NCI-H1436 (cell line): ENCODE measurements around the gene IFITM10.

Experiments used
- DNase-seq: peaks from one replicate; lab custom pipeline; 2025; lab: John Stamatoyannopoulos, UW

The IFITM10 gene

DNA sequence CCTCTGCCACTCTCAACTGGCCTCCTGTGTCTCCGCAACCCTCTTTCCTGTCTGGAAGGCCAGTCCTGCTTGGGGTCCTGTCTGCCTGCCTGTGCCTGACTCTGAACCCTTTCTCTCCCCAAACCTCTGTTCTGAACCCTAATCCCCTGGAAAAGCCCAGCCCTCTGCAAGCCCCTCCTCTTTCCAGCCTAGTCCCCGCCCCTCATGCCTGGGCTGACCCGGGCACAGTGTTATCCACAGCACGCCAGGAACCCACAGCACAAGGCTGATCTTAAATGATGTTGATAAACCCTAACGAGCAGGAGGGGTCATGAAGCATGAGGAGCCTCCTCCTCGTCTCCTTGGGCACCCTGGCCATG lies at the start of gene IFITM10:
TSS of gene IFITM10 (minus strand) at position 115 of the 359 bp plus-strand sequence. CDS start 153 bp downstream, outside the sequence.
- no peak for DNase-seq

DNA sequence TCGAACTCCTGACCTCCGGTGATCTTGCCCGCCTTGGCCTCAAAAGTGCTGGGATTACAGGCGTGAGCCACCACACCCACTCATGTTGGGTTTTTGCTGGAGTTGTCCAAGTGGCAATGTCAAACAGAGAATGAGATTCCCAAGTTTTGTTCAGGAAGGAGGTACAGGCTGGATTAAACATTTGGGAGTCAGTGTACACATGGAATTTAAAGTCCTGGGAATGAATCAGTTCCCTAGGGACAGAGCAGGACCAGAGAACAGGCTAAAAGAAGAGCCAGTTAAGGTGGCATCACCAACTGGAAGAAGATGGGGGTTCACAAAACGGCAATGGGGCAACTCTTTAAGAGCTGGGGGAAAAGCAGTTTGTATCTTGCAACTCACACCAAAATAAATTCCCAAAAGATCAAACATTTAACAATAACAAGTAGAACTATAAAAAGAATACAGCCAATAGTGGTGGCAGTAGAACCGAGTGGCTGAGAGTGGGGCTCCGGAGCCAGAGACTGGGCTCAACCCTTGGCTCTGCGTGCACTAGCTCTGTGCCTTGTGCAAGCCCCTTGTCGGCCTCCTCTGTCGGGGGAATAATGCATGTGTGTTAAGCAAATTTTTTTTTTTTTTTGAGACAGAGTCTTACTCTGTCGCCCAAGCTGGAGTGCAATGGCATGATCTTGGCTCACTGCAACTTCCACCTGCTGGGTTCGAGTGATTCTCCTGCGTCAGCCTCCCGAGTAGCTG lies 47.2 kb upstream of the IFITM10 start:
- DNase-seq, result no peak

DNA sequence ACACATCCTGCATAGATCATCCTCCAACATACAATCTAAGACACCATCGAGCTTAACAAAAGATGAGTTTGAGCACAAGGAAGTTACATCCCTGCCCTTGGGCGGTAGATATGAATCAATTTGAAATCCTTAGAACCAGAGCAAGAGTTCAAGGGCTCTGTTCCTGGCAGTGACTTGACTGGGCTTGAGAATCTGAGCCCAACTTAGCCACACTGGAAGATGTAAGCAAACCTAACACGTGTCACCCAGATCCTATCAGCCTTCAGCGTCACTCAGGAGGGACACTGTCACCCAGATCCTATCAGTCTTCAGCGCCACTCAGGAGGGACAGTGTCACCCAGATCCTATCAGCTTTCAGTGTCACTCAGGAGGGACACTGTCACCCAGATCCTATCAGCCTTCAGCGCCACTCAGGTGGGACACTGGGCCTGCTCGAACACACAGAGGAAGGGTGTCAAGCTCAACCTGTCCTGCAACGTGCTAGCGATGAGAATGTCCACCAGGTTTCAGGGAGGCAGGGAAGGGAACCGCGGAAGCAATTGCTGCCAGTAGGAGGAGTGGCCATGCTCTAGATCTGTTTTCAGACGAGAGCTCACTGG lies 46.1 kb upstream of the IFITM10 start:
- DNase-seq, result no peak

DNA sequence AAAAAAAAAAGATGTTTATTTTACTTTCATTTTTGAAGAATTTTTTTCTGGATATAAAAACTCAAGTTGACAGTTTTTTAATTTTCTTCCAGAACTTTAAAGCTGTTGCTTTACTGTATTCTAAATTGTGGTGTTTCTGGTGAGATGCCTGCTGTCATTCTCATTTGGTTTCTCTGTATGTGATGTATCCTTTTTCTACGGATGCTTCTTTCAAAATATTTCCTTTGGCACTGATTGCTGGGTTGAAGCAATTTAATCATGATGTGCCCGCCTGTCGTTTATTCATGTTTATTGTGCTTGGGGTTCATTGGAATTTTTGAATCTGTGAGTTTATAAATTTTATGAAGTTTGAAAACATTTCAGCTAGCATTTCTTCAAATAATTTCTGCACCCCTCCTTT lies 42.7 kb upstream of the IFITM10 start:
- DNase-seq, result no peak

DNA sequence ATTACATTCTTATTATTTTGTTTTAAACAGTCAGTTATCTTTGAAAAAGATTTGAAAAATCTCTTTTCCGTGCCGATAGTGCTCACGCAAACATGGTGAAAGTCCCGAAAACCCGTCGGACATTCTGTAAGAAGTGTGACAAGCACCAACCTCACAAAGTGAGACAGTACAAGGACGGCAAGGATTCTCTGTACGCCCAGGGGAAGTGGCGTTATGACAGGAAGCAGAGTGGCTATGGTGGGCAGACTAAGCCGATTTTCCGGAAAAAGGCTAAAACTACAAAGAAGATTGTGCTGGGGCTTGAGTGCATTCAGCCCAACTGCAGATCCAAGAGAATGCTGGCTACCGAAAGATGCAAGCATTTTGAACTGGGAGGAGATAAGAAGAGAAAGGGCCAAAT lies 42.1 kb upstream of the IFITM10 start:
- DNase-seq, result no peak

DNA sequence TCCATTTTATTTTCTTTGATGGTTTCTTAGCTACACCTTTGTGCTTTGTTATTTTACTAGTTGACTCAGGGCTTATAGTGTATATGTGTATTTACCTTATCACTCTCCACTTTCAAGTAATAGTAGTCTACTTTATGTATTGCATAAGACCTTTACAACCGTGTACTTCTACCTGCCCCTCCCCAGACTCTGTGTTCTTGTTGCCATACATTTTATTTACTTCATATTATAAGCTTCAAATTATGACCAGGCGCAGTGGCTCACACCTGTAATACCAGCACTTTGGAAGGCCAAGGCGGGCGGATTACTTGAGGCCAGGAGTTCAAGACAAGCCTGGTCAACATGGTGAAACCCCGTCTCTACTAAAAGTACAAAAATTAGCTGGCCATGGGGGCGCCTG lies 41.5 kb upstream of the IFITM10 start:
- no peak for DNase-seq

DNA sequence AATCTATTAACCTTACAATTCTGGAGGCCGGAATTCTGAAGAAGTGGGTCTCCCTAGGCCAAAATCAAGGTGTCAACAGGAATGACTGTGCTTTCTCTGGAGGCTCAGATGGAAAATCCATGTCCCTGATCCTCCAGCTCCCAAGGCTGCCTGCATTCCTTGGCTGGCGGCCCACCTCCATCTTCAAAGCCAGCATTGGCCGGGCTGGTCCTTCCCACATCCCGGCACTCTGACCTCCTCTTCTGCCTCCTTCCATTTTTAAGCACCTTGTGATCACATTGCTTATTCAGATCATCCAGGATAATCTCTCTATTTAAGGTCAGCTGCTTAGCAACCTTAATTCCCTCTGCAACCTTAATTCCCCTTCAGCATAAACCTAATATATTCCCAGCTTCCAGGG lies 36.1 kb upstream of the IFITM10 start:
- DNase-seq, result no peak

DNA sequence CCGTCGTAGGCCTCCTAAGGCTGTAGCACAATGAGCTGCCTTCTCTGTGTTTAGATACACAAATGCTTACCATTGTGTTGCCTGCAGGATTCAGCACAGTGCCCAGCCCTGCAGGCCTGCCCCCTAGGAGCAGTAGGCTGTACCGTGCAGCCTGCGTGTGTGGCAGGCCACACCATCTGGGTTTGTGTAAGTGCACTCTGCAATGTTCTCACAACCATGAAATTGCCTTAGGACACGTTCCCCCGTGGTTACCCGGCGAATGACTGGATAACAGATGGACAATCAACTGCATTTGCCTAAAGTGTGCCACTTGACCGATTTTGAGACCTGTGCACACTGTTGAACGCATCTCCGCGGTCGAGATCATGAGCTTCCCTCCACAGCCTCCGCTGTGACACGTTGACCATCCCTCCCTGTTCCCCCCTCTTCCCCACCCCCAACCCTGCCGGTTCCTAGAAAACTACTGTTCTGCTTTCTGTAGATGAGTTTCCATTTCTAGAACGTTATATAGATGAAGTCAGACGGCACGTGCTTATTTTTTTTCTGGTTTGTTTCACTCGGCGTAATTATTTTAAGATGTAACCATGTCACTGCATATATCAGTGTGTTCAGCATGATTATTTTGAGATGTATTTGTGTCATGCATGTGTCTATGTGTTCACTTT lies 35.5 kb upstream of the IFITM10 start:
- DNase-seq, result no peak

DNA sequence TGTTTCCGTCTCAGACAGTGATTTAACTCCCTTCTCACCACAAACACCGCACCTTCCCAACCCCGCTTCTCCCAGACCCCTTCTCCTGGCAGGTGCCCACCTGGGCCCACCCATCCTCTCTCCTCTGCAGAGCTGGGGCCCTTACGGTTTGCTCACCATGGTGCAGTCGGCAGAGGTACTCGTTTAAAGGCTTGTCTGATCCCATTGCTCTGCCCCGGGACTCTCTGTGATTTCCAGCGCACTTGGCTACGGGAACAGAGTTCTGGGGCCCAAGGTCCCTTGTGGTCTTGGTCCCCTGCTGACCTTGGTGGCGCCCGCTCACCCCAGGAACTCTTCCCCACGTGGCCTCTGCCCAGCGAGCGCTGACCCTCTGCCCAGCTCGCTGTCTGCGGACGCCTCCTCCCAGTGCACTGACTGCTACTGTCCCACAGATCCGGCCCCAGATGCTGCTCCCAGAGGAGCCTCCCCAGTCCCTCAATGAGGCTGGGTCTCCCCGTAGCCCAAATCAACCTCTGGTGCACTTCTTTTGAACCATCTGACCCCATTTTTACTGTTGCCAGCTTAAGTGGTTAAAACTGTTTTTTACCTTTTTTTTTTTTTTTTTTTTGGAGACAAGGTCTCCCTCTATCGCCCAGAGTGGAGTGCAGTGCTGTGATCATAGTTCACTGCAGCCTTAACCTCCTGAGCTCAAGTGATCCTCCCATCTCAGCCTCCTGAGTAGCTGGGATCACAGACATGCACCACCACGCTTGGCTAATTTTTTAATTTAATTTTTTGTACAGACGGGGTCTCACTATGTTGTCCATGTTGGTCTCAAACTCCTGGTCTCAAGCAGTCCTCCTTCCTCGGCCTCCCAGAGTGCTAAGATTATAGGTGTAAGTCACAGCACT lies 34.6 kb upstream of the IFITM10 start:
- no peak for DNase-seq

DNA sequence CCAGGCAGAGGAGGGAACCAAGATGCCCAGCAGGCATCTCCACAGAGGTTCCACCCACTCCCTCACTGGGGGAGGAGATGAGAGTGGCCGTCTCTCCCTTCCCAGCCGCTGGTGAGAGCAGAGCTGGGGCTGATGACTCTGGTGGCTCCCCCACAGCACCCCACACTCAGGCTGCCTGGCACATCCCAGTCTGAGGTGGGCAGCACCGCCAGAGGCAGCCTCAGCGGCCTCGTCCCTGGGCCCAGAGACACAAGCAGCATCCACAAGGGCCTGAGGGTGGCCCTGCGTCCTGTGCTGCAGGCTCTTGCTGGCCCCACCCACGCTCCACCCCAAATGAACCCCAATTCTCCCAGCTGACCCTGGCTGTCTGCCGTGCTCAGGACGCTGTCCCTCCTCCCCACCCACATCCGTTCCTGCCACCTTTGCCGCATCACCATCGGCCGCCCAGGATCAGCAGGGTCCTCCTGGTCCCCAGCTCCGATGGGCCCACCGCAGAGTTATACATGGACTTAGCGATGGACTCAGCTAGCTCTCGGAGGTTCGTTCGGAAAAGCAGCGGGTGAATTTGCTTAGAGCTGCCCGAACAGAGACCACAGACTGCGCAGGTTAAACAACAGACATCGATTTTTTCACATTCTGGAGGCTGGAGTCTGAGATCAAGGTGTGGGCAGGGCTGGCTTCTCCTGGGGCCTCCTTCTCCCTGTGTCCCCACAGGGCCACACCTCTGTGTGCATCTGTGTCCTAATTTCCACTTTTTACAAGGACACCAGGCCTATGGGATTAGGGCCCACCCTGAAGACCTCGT lies 33.5 kb upstream of the IFITM10 start:
- DNase-seq, result no peak

DNA sequence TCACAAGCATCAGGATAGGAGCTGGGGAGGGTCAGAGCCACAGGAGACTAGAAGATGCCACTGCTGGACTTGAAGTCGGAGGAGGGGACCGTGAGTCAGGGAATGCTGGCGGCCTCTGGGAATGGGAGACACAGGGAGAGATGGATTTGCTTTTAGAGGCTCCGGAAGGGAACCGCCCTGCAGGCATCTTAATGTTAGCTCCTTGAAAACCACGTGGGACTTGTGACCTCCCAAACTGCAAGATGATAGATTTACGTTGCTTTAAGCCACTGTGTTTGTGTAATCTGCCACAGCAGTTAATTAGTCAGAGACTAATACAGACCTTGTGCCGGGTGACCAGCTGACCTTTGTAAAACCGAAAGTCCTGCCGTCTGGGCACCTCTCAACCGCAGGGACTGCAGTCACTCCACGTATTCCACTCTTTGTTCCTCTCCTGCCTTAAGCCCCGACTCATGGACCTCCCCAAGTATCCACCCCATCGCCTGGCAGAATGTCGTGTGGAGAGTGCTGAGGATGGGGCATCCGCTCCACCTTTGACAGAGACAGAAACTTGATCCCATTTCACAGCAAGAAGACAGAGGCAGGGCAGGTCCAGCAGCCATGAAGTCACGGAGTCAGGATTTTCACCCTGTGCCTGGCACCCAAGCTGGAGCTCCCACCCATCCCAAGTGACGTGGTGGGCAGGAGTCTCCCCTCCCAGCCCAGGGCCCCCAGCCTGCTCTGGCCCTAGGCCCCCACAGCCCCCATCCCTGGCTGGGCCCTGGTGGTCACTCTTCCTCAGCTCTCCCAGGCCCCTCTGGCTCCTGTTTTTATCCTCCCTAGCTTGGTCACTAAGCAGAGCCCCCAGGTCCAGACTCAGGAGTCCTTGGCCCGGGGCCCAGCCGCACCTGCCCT lies 32.7 kb upstream of the IFITM10 start:
- DNase-seq, result no peak

DNA sequence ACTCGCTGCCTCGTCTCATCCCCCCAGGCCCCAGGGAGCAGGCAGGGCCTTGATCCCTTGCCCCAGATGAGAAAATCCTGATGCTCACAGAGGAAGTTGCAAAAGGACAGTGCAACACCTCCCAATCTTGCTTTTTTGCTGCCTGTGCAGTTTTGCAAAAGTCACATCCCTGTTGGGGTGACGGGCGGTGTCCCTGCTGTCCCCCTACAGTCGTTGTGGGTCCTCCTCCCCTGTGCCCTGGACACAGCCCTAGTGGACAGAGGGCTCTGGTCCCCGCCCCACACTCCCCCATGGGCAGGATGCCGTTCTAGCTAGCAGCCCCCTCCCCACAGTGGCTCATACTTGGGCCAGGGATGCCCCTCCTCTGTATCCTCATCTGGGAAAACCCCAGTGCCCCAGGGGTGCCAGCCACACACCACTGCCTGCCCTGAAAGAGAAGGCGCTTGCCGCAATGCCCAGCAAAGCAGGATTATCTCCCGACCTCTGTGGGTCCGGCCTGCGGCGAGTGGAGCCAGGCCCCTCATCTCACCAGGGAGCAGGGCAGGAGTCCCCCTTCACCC lies 31.7 kb upstream of the IFITM10 start:
- no peak for DNase-seq

DNA sequence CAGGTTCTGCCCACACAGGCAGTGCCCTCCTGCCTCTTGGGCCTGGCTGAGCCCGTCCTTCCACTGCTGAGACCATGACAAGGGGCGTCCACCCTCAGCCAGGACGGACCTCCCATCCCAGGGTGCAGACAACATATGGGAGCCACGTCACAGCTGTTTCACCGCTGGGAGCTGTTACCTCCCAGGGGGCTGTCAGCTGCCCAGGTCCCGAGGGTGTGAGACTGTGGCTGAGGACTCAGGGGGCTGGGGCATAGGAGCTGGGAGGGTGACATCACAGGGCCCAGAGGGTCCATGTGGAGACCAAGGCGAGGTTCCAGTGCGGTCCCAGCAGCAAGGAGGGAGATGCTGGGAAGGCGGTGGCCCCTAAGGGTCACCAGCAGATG lies 31.2 kb upstream of the IFITM10 start:
- DNase-seq, result no peak

DNA sequence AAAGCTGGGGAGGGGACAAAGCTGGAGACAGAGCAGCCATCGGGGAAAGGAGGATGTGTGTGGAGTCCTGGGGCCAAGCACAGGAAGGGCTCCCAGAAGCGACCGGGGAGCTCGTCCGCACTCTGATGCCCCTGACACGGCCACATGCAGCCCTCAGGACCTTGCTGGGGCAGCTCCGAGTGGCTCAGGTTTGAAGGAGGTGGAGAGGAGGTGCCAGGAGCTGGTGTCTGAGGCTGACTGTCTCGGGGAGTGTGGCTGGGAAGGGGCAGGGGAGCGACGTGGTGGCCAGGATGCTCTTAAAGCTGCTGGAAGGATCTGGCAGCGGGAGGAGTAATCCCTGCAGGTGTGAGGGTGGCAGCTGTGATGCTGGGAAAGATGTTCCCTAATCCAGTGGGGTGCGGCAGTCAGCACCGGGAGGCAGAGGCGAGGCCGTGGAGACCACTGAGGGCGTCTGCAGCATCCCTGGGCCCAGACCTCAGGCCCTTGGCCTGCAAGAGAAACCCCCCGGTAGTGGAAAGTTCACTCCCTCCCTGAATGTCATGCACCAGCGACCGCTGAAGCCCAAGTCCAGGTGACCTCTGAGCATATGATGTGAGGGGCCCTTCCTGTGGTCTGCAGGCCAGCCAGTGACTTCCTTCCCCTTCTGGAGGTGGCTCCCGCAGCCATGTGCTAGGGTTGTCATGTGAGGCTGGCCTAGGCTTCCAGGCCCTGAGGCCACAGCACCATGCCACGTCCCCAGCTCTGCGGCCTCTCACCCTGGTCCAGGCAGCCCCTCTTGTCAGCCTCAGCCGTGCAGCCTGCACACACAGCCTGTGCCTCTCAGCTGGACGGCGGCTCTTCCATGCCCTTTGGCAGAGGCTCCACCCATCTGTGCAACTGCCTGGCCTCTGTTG lies 30.6 kb upstream of the IFITM10 start:
- DNase-seq, result no peak

DNA sequence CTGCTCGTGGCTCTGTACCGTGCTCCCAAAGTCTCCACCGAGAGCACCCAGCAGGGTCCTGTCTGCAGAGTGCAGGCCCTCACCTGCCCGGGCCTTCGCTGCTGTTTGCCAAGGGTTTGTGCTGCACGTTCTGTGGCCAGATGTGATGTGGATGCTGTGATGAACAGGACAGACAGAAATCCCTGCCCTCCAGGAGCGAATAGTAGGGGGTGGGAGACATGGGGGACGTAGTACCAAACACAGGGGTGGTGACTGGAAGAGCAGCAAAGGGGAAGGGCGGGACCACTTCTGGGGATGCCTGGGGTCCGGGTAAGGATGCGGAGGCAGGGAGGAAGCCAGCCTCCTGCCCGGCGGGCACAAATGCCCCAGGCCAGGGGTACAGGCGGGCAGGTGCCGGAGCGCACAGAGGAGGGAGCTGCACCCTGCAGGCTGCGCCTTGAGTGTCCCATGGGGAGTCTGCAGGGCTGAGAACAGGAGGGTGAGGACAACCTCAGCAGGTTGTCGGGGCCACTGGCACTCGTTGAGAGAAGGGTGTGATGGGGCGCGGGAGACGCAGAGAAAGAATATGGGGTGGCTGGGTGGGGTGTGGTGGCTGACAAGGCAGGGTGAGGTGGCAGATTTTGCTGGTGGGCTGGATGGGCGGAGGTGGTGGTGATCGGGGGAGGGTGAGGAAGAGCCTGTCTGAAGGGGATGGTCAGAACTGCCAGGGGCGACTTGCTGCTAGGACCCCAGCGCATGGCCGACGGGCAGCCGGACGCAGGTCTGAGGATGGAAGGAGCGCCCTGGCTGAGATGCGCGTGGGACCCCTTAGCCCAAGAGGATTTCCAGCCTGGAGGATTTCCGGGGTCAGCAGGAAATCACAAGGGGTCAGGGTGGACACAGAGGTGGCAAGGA lies 29.7 kb upstream of the IFITM10 start:
- no peak for DNase-seq

DNA sequence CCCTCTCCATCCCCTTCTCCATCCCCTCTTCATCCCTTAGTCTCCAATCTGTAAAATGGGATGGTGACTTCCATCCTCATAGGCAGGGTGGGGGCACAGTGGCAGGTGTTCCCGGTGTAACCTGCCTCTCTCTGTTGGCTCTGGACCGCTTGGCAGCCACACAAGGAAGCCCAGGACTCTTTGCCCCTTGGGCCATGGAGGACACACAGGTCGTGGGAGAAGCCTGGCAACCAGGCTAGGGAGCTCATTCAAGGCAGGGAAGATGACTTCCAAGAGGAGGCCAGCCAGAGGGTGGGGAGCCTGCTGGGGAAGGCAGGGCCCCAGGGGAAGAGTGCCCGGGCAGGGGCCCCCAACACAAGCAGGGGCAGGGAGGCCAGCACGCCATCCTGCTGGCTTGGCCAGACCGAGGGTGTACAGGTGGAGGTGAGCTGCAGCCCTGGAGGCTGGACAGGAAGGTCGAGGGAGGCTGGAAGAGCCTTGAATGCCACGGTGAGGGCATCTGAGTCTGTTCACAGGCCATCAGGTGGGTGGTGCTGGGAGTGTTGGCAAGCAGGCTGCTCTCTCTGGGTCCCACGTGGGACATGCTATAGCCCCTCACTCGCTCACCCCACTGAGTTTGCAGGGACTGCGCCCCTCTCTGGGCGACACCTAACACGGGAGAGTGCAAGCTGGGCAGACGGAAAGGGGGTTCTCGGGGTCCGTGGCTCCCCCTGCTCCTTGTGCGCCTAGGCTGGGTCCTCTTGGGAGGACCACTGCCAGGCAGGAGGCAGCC lies 28.8 kb upstream of the IFITM10 start:
- no peak for DNase-seq

DNA sequence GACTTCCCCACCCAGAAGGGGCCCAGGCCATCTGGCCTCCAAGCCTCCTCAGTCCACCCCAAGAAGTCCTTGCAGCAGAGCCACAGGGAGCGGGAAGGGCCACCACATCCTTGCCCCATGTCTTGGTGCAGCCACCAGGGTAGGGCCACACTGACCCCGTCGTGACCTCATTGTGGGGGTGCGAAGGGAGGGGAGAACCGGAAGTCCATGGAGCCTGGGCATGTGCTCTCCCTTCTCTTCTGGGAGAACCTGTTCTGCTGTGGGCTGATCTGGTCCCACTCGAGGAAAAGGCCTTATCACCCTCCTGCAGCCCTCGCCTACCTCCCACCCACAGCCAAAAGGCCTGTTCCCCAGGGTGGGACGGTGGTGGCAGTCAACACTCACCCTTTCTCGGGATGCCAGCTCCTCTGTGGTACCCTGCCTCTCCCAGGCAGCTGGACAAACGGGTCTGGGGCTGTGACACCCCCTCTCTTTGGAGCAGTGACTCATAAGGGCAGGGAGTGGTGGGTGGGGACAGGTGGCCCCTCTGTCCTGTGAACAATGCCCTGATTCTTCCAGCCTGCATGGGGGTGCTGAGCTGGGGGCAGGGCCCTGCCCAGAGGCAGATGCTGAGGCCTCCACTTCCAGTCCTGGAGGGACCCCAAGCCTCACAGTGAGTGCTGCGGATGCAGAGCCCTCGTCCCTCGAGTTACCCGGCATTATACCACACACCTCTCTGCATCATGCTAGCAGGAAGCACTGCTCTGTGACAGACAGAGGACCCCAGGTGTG lies 27.9 kb upstream of the IFITM10 start:
- no peak for DNase-seq
